Endothelial cell of umbilical vein (primary cell): Measurements from ENCODE around the gene ARHGAP15. TPM values are rescaled to one million over a fixed set of nuclear protein-coding genes. Genes with fewer than 3 reads are reported as not detected.

Source experiments
- BruUV-seq: library from RNA; stranded (reverse); fragments of 400-500 nt; replicated peaks from 2 replicates; lab custom pipeline; 2021; lab: Mats Ljungman, UMichigan
- CTCF ChIA-PET: fragments of 300-600, 350-600 bp; sonication (Branson Sonifier 250); formaldehyde crosslinking; loops from one replicate; lab custom pipeline; 2021; ENCODE audit warnings: antibody characterized with exemption, inconsistent platforms; lab: Charles Lee
- POLR2A ChIA-PET: fragments of 300-600, 350-600 bp; sonication (Branson Sonifier 250); formaldehyde crosslinking; loops from one replicate; lab custom pipeline; 2021; ENCODE audit warnings: antibody characterized with exemption, inconsistent platforms; lab: Charles Lee
- DNase-seq: peaks from one replicate; pipeline ENCODE4 v3.0.0-alpha.2; 2011; ENCODE audit warnings: low read depth, low spot score
- FAIRE-seq: peaks from 2 replicates; lab custom pipeline; 2011; peaks lifted over from hg19 to GRCh38; lab: Jason Lieb, UNC
- H2AFZ ChIP-seq: 2 replicates; pipeline ENCODE4 v1.6.0; 2012; ENCODE audit warnings: low read depth, low read length, control low read depth, inconsistent platforms
- H3K27ac ChIP-seq: 2 replicates; pipeline ENCODE4 v1.5.1; 2011; ENCODE audit warnings: low read depth, mild to moderate bottlenecking, control low read depth, low read length, moderate library complexity; ENCODE audit not compliant: insufficient read depth
- H3K27me3 ChIP-seq, 2 experiments: 2 replicates each; pipeline versions ENCODE4 v1.6.0 to v1.6.1; 2011; ENCODE audit warnings: low read length in 2 of 2, mixed read lengths in 1 of 2; ENCODE audit not compliant: control insufficient read depth in 2 of 2, insufficient read depth in 2 of 2
- H3K36me3 ChIP-seq, 2 experiments: 2 replicates in 1 of 2; 3 replicates in 1 of 2; pipeline ENCODE4 v1.5.1; 2011; ENCODE audit warnings: low read length in 2 of 2, mild to moderate bottlenecking in 1 of 2, moderate library complexity in 1 of 2; ENCODE audit not compliant: control insufficient read depth in 2 of 2, insufficient read depth in 2 of 2; ENCODE audit errors: extremely low read depth in 1 of 2
- H3K4me1 ChIP-seq: 3 replicates; pipeline ENCODE4 v1.5.1; 2011; ENCODE audit warnings: mild to moderate bottlenecking, low read length; ENCODE audit not compliant: control insufficient read depth, insufficient read depth; ENCODE audit errors: extremely low read depth
- H3K4me2 ChIP-seq: 2 replicates; pipeline ENCODE4 v1.6.1; 2011; ENCODE audit warnings: low read length, control low read depth, mixed read lengths; ENCODE audit not compliant: insufficient read depth
- H3K4me3 ChIP-seq, 3 experiments: fragments of 200-600 bp in 1 of 3; sonication (generic), shearing (Covaris generic) in 1 of 3; replicated peaks in 1 of 3; 2 replicates each; pipeline ENCODE4 v1.5.1; 2011 to 2016; ENCODE audit warnings: control low read depth in 3 of 3, low read length in 3 of 3, mild to moderate bottlenecking in 2 of 3, inconsistent platforms in 1 of 3, low read depth in 1 of 3, moderate library complexity in 1 of 3; ENCODE audit not compliant: insufficient read depth in 1 of 3
- H3K79me2 ChIP-seq: 2 replicates; pipeline ENCODE4 v1.6.0; 2012; ENCODE audit warnings: low read length, inconsistent platforms; ENCODE audit not compliant: control insufficient read depth, insufficient read depth
- H3K9ac ChIP-seq: replicated peaks from 2 replicates; pipeline ENCODE3; 2011; ENCODE audit warnings: low read length, control low read depth; ENCODE audit not compliant: insufficient read depth; ENCODE audit errors: extremely low read depth
- H3K9me1 ChIP-seq: replicated peaks from 3 replicates; pipeline ENCODE4 v1.6.0; 2011; ENCODE audit warnings: mild to moderate bottlenecking, low read length; ENCODE audit not compliant: control insufficient read depth, insufficient read depth; ENCODE audit errors: extremely low read depth
- H3K9me3 ChIP-seq: replicated peaks from 2 replicates; pipeline ENCODE4 v1.5.1; 2012; ENCODE audit warnings: low read length, inconsistent platforms; ENCODE audit not compliant: control insufficient read depth, insufficient read depth
- H4K20me1 ChIP-seq: replicated peaks from 2 replicates; pipeline ENCODE3; 2011; ENCODE audit warnings: mild to moderate bottlenecking, low read length; ENCODE audit not compliant: control insufficient read depth, insufficient read depth; ENCODE audit errors: extremely low read depth
- EZH2 ChIP-seq: IDR thresholded peaks from 2 replicates; pipeline ENCODE4 v1.6.1; 2012; ENCODE audit warnings: borderline replicate concordance, low read depth, mild to moderate bottlenecking, moderate library complexity, low read length, inconsistent platforms; ENCODE audit not compliant: severe bottlenecking
- FOS ChIP-seq: IDR thresholded peaks from 2 replicates; pipeline ENCODE4 v1.6.1; 2011; ENCODE audit warnings: mild to moderate bottlenecking, low read length, moderate library complexity, borderline replicate concordance; ENCODE audit not compliant: insufficient read depth
- GATA2 ChIP-seq: IDR thresholded peaks from 2 replicates; pipeline ENCODE4 v1.7.0; 2011; ENCODE audit warnings: low read depth, mild to moderate bottlenecking, moderate library complexity, mixed read lengths, low read length; ENCODE audit not compliant: insufficient read length, insufficient read depth
- JUN ChIP-seq: IDR thresholded peaks from 2 replicates; pipeline ENCODE4 v1.6.1; 2011; ENCODE audit warnings: borderline replicate concordance, low read depth; ENCODE audit not compliant: insufficient read length, insufficient read depth
- MYC ChIP-seq: IDR thresholded peaks from one replicate; pipeline ENCODE4 v1.6.1; 2011; ENCODE audit warnings: mild to moderate bottlenecking, low read depth, low read length
- POLR2A ChIP-seq: IDR thresholded peaks from 2 replicates; pipeline ENCODE4 v1.6.1; 2012; ENCODE audit warnings: low read depth, mild to moderate bottlenecking, control low read depth, low read length
- POLR2AphosphoS5 ChIP-seq: IDR thresholded peaks from 2 replicates; pipeline ENCODE4 v1.6.1; 2012; ENCODE audit warnings: low read depth, mild to moderate bottlenecking, control low read depth, low read length, moderate library complexity; ENCODE audit not compliant: insufficient read depth
- dilution Hi-C: fragments of 300-500 bp; cut with MboI; formaldehyde crosslinking; loops from one replicate; pipeline ENCODE4 v1.15.0; 2019; ENCODE audit warnings: low sequenced_read_pairs; ENCODE audit not compliant: extremely low pct_ligation_motif_present
- intact Hi-C: fragments of 100-400 bp; cut with micrococcal nuclease; formaldehyde crosslinking; loops from one replicate; pipeline ENCODE4 v1.10.0; 2022
- polyA plus RNA-seq, 4 experiments: library from polyadenylated mRNA; depleted of rRNA in 3 of 4; stranded (reverse) in 3 of 4; unstranded in 1 of 4; fragments of >200 nt; gene quantifications; 2 replicates each; pipeline versions ENCODE4 v1.2.1 to v1.2.3, GENCODE V29; 2011 to 2012; ENCODE audit warnings: missing spikeins in 1 of 4
- total RNA-seq: library from RNA; stranded (reverse); gene quantifications from 2 replicates; pipeline ENCODE4 v1.2.3, GENCODE V29; 2021
- TF ChIP-seq, protein P1 (sequence below): IDR thresholded peaks from 2 replicates; pipeline ENCODE4 v1.6.1; 2011; ENCODE audit not compliant: insufficient read depth, insufficient read length
- TF ChIP-seq, protein P2 (sequence below), 2 donors: IDR thresholded peaks; 1 replicate in 1 of 2; 2 replicates in 1 of 2; pipeline ENCODE4 v1.5.1; 2011; ENCODE audit warnings: low read length in 2 of 2, mild to moderate bottlenecking in 2 of 2, moderate library complexity in 2 of 2, control low read depth in 1 of 2, inconsistent platforms in 1 of 2, low read depth in 1 of 2; ENCODE audit not compliant: insufficient read depth in 1 of 2; ENCODE audit errors: extremely low read depth in 1 of 2

The ARHGAP15 gene
- total and polyA plus RNA-seq, 2 donors (not counting 3 experiments of a cell fraction or from before 2014, with no cell fraction given): not detected

DNA sequence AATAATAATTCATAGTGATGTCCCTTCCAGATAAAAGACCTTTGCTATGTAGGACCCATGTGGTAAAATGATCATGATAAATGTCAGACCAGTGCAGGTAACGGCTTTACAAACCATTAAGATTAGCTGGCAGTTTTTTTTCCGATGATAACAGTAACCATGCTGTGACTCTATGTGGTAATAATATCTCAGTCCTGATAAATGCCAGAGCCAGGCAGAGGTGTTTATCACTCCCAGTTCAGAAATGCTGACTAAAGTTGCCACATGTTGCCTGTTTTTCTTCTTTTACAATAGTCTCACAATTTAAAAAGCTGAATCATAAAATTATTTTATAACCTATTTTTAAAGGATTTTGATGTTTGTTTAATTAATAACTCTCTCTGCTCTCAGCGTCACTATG lies 565.1 kb downstream of the ARHGAP15 start:
- Histone ChIP-seq H3K9ac (no peak overlapping the region), H2AFZ (no peak overlapping the region), H3K36me3 (no peaks in the 10 kb centered on the region), H3K4me1 (no peaks in the 10 kb centered on the region), H3K27me3 (peaks cover 0 to 2% of the 10 kb centered on the region in 2 experiments), H3K9me3 (no peaks in the 10 kb centered on the region), H3K79me2 (no peaks in the 10 kb centered on the region), H4K20me1 (no peaks in the 10 kb centered on the region), H3K4me3 (no peak overlapping the region), H3K4me2 (no peak overlapping the region), H3K9me1 (no peaks in the 10 kb centered on the region), H3K27ac (no peak overlapping the region)
- POLR2A ChIA-PET: no interaction called here
- DNase-seq (no peak), FAIRE-seq (no peak)
- CTCF ChIA-PET: interaction anchor here (1.1 to 1.9 kb wide), 3 partner anchors 10 to 14 kb away, joined by 3 to 5 read pairs (median 3); no protein-coding TSS in a partner anchor
- TF ChIP-seq POLR2AphosphoS5: no peak
- TF ChIP-seq GATA2: no peak
- no peak for TF ChIP-seq JUN
- TF ChIP-seq, protein P1, sequence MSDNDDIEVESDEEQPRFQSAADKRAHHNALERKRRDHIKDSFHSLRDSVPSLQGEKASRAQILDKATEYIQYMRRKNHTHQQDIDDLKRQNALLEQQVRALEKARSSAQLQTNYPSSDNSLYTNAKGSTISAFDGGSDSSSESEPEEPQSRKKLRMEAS: no peak
- no peak for TF ChIP-seq POLR2A
- TF ChIP-seq MYC: no peak
- no peak for TF ChIP-seq EZH2
- no peak for TF ChIP-seq FOS
- TF ChIP-seq, protein P2, sequence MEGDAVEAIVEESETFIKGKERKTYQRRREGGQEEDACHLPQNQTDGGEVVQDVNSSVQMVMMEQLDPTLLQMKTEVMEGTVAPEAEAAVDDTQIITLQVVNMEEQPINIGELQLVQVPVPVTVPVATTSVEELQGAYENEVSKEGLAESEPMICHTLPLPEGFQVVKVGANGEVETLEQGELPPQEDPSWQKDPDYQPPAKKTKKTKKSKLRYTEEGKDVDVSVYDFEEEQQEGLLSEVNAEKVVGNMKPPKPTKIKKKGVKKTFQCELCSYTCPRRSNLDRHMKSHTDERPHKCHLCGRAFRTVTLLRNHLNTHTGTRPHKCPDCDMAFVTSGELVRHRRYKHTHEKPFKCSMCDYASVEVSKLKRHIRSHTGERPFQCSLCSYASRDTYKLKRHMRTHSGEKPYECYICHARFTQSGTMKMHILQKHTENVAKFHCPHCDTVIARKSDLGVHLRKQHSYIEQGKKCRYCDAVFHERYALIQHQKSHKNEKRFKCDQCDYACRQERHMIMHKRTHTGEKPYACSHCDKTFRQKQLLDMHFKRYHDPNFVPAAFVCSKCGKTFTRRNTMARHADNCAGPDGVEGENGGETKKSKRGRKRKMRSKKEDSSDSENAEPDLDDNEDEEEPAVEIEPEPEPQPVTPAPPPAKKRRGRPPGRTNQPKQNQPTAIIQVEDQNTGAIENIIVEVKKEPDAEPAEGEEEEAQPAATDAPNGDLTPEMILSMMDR (IDR thresholded peaks at IDR 0.05; ENCODE audit: extremely low read depth in 1 of 2, insufficient read depth in 1 of 2, low read depth in 1 of 2, low read length in 2 of 2): no peak
- dilution Hi-C loops: no loop called here
- BruUV-seq: no TSS peak
- intact Hi-C loops: no loop called here
